Fibroblast of lung (primary cell): ENCODE data around the gene ACTL7A.

ENCODE experiments used
- CTCF ChIP-seq, 2 donors: IDR thresholded peaks in 1 of 2; conservative IDR thresholded peaks in 1 of 2; 1 replicate in 1 of 2; 2 replicates in 1 of 2; pipeline ENCODE4 v1.5.1; 2011 to 2012; ENCODE audit warnings: low read length in 2 of 2, control low read depth in 1 of 2, inconsistent platforms in 1 of 2, low read depth in 1 of 2, mild to moderate bottlenecking in 1 of 2
- EZH2 ChIP-seq: IDR thresholded peaks from 2 replicates; pipeline ENCODE4 v1.5.1; 2012; ENCODE audit warnings: low read length, control low read depth, mild to moderate bottlenecking; ENCODE audit errors: missing control alignments

DNA sequence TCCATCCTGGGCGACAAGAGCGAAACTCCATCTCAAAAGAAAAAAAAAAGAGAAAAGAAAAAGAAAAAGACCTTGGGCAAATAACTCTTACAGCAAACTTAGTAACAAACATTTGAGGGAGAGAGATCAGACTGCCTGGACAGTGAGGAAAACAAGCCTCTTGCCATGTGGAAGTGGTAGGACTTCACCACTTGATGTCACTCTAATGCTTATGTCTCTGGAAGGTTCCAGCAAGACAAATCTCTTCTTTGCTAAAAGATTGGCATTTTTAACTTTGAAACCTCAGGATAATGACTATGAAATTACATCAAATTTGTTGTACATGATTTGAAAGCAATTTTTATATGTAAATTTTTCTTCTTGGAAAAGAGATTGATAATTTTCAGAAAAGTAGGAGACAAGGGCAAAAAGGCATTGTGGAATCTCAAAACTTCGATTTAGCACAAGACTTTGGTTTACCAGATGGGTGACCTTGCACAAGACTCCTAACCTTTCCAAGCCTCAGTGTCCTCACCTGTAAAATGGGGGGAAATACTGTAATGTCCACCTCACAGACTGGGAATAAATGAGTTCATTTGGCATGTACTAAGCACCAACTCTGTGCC is 11.7 kb upstream of the ACTL7A start:
- TF ChIP-seq CTCF (conservative IDR thresholded peaks at IDR 0.05 in 1 of 2, IDR thresholded peaks at IDR 0.05 in 1 of 2; ENCODE audit: low read depth in 1 of 2, low read length in 2 of 2), result peak in 1 of 2 donors; percentile 42
- no peak for TF ChIP-seq EZH2
